Activated T-helper 2 cell treated with anti-CD3 and anti-CD28 coated beads, Interferon-gamma antibody, Interleukin-2, Interleukin-4, amounts not matched to agents 10 μg/mL and 5 μg/mL and 100 μg/mL, durations not matched to agents 14 hours and 24 hours and 36 hours (primary cell): Measurements from ENCODE around the gene FER. TPM values are rescaled to one million over a fixed set of nuclear protein-coding genes. Genes with fewer than 3 reads are reported as not detected.
"Not testable (repeated sequence)": the region's sequence is repeated elsewhere in the genome, so short reads cannot be mapped to it uniquely, and the experiment has no call there.

Source experiments
- DNase-seq: peaks from one replicate; pipeline ENCODE4 v3.0.0; 2021; ENCODE audit warnings: low spot score
- H3K27ac Mint-ChIP-seq: one replicate; pipeline ENCODE4 v1.8.0; 2021; ENCODE audit warnings: mixed read lengths
- H3K27me3 Mint-ChIP-seq: one replicate; pipeline ENCODE4 v1.8.0; 2021; ENCODE audit warnings: low read depth, mixed read lengths
- H3K36me3 Mint-ChIP-seq: one replicate; pipeline ENCODE4 v1.8.0; 2021; ENCODE audit warnings: low read depth, mixed read lengths
- H3K4me1 Mint-ChIP-seq: one replicate; pipeline ENCODE4 v1.8.0; 2021; ENCODE audit warnings: low read depth, mixed read lengths
- H3K4me3 Mint-ChIP-seq: one replicate; pipeline ENCODE4 v1.8.0; 2021; ENCODE audit warnings: low read depth, mild to moderate bottlenecking, moderate library complexity, mixed read lengths
- H3K9me3 Mint-ChIP-seq: one replicate; pipeline ENCODE4 v1.8.0; 2021; ENCODE audit warnings: mixed read lengths
- intact Hi-C: fragments of 100-400 bp; cut with micrococcal nuclease; formaldehyde crosslinking; loops from one replicate; pipeline ENCODE4 v1.15.1; 2023
- total RNA-seq: library from RNA; stranded (reverse); gene quantifications from 2 replicates; pipeline ENCODE4 v1.2.3, GENCODE V29; 2022

FER gene
- total RNA-seq, 1 donor from 2014 or later, result 7.0 TPM

GRCh38 chr5:108974594-108974993, 226.9 kb downstream of the FER start:
- intact Hi-C loops, result no loop called here

DNA sequence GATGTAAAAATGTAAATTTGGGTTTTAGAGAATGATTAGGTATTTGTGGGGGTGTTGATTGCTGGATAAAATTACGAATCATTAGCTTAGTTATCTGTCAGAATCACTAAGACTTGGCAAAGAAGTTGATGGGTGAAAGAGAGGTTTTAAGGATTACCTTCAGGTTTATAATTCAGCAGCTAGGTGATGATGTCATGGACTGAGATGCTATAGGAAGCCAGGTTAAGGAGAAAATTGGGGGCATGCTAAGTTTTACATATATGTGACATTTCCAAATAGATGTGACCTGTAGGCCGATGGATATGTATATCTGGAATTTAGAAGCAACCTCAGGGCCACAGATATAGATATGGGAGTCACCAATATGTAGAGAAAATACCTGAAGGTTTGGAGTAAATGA, 228.0 kb downstream of the FER start:
- H3K27ac Mint-ChIP-seq, result no peak overlapping the region
- no peaks in the 10 kb centered on the region for H3K27me3 Mint-ChIP-seq
- H3K9me3 Mint-ChIP-seq, result no peaks in the 10 kb centered on the region
- no peak overlapping the region for H3K4me3 Mint-ChIP-seq
- DNase-seq, result no peak
- intact Hi-C loops, result no loop called here
- no peaks in the 10 kb centered on the region for H3K36me3 Mint-ChIP-seq
- no peaks in the 10 kb centered on the region for H3K4me1 Mint-ChIP-seq

More at GRCh38 chr5:108974594-108974993, 226.9 kb downstream of the FER start:
- Mint-ChIP-seq H3K9me3 (no peaks in the 10 kb centered on the region), H3K4me3 (no peak overlapping the region), H3K4me1 (no peaks in the 10 kb centered on the region), H3K27me3 (no peaks in the 10 kb centered on the region), H3K36me3 (no peaks in the 10 kb centered on the region), H3K27ac (no peak overlapping the region)
- DNase-seq, result no peak

- Mint-ChIP-seq H3K27me3 (no peaks in the 10 kb centered on the region), H3K27ac (no peak overlapping the region), H3K36me3 (no peaks in the 10 kb centered on the region), H3K9me3 (no peaks in the 10 kb centered on the region), H3K4me3 (no peak overlapping the region), H3K4me1 (no peaks in the 10 kb centered on the region)
- no peak for DNase-seq
- intact Hi-C loops, result no loop called here
Measured at GRCh38 chr5:108983461-108984092, 235.9 kb downstream of the FER start.

GRCh38 chr5:108989761-108990392, 242.2 kb downstream of the FER start:
- Mint-ChIP-seq H3K9me3 (peaks cover 10% of the 10 kb centered on the region), H3K4me1 (no peaks in the 10 kb centered on the region), H3K36me3 (no peaks in the 10 kb centered on the region), H3K4me3 (no peak overlapping the region), H3K27ac (no peak overlapping the region), H3K27me3 (no peaks in the 10 kb centered on the region)
- no peak for DNase-seq
- intact Hi-C loops, result no loop called here

DNA sequence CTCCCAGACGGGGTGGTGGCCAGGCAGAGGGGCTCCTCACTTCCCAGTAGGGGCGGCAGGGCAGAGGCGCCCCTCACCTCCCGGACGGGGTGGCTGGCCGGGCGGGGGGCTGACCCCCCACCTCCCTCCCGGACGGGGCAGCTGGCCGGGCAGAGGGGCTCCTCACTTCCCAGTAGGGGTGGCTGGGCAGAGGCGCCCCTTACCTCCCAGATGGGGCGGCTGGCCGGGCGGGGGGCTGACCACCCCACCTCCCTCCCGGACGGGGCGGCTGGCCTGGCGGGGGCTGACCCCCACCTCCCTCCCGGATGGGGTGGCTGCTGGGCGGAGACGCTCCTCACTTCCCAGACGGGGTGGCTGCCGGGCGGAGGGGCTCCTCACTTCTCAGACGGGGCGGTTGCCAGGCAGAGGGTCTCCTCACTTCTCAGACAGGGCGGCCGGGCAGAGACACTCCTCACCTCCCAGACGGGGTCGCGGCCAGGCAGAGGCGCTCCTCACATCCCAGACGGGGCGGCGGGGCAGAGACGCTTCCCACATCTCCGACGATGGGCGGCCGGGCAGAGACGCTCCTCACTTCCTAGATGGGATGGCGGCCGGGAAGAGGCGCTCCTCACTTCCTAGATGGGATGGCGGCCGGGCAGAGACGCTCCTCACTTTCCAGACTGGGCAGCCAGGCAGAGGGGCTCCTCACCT, 244.8 kb downstream of the FER start:
- H3K36me3 Mint-ChIP-seq, H3K27ac Mint-ChIP-seq, intact Hi-C loops: not testable (repeated sequence)

GRCh38 chr5:108993440-108993839, 245.7 kb downstream of the FER start:
- intact Hi-C loops, H3K27ac Mint-ChIP-seq, DNase-seq, H3K27me3 Mint-ChIP-seq, H3K4me3 Mint-ChIP-seq, H3K4me1 Mint-ChIP-seq, H3K36me3 Mint-ChIP-seq: not testable (repeated sequence)
- H3K9me3 Mint-ChIP-seq, result peaks cover 15% of the 10 kb centered on the region

More for the DNA sequence above, 244.8 kb downstream of the FER start:
- peaks cover 15% of the 10 kb centered on the region for H3K9me3 Mint-ChIP-seq
- H3K4me3 Mint-ChIP-seq, H3K4me1 Mint-ChIP-seq, DNase-seq, H3K27me3 Mint-ChIP-seq: not testable (repeated sequence)

- H3K36me3 Mint-ChIP-seq, result no peaks in the 10 kb centered on the region
- H3K4me3 Mint-ChIP-seq, result no peak overlapping the region
- H3K27me3 Mint-ChIP-seq, result no peaks in the 10 kb centered on the region
- intact Hi-C loops, result no loop called here
- no peak overlapping the region for H3K27ac Mint-ChIP-seq
- DNase-seq, result no peak
- peaks cover 15% of the 10 kb centered on the region for H3K9me3 Mint-ChIP-seq
- H3K4me1 Mint-ChIP-seq, result no peaks in the 10 kb centered on the region
Measured at GRCh38 chr5:108997720-108998119, 250.0 kb downstream of the FER start.

DNA sequence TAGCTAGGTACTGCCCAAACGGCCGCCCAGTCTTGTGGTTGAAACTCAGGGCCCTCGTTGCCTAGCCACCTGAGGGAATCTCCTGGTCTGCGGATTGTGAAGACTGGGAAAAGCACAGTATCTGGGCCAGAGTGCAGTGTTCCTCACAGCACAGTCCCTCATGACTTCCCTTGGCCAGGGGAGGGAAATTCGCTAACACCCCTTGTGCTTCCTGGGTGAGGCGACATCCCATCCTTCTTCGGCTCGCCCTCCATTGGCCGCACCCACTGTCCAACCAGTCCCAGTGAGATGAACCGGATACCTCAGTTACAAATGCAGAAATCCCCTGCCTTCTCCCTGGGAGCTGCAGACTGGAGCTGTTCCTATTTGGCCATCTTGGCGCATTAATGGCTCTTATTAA, 250.5 kb downstream of the FER start:
- Mint-ChIP-seq H3K27me3 (no peaks in the 10 kb centered on the region), H3K9me3 (peaks cover 15% of the 10 kb centered on the region), H3K27ac (no peak overlapping the region), H3K36me3 (no peaks in the 10 kb centered on the region), H3K4me3 (no peak overlapping the region), H3K4me1 (no peaks in the 10 kb centered on the region)
- intact Hi-C loops, result no loop called here
- no peak for DNase-seq

DNA sequence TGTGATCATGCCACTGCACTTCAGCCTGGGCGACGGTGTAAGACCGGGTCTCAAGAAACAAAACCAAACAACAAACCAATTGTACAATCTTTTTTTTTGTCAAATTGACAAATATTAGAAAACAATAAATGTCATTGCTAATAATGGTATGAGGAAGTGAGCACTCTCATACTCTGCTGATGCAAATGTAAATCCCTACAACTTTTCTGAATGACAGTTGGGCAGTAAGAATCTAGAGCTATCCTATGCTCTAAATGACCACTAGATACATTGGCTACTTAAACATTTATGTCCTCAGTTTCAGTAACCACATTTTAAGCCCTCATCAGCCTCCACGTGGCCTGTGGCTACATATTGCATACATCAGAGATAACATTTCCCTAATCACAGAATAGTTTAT, 256.2 kb downstream of the FER start:
- H3K9me3 Mint-ChIP-seq, result no peaks in the 10 kb centered on the region
- no peak overlapping the region for H3K4me3 Mint-ChIP-seq
- intact Hi-C loops, result no loop called here
- no peak overlapping the region for H3K27ac Mint-ChIP-seq
- H3K27me3 Mint-ChIP-seq, result no peaks in the 10 kb centered on the region
- no peaks in the 10 kb centered on the region for H3K4me1 Mint-ChIP-seq
- no peaks in the 10 kb centered on the region for H3K36me3 Mint-ChIP-seq
- no peak for DNase-seq

GRCh38 chr5:109005297-109006009, 257.8 kb downstream of the FER start:
- Mint-ChIP-seq H3K4me3 (no peak overlapping the region), H3K9me3 (no peaks in the 10 kb centered on the region), H3K4me1 (no peaks in the 10 kb centered on the region), H3K27me3 (no peaks in the 10 kb centered on the region), H3K36me3 (no peaks in the 10 kb centered on the region), H3K27ac (no peak overlapping the region)
- no peak for DNase-seq
- intact Hi-C loops, result no loop called here

- Mint-ChIP-seq H3K4me1 (no peaks in the 10 kb centered on the region), H3K36me3 (no peaks in the 10 kb centered on the region), H3K9me3 (no peaks in the 10 kb centered on the region), H3K4me3 (no peak overlapping the region), H3K27me3 (no peaks in the 10 kb centered on the region), H3K27ac (no peak overlapping the region)
- no peak for DNase-seq
- intact Hi-C loops, result no loop called here
Measured at GRCh38 chr5:109006129-109006528, 258.4 kb downstream of the FER start.

GRCh38 chr5:109016300-109016699, 268.6 kb downstream of the FER start:
- Mint-ChIP-seq H3K9me3 (no peaks in the 10 kb centered on the region), H3K36me3 (no peaks in the 10 kb centered on the region), H3K4me3 (no peak overlapping the region), H3K4me1 (peaks cover 2% of the 10 kb centered on the region), H3K27me3 (no peaks in the 10 kb centered on the region), H3K27ac (no peak overlapping the region)
- no peak for DNase-seq
- intact Hi-C loops, result no loop called here

GRCh38 chr5:109022056-109022455, 274.4 kb downstream of the FER start:
- H3K27me3 Mint-ChIP-seq, result no peaks in the 10 kb centered on the region
- H3K4me1 Mint-ChIP-seq, result no peaks in the 10 kb centered on the region
- DNase-seq, result no peak
- no peak overlapping the region for H3K4me3 Mint-ChIP-seq
- no peak overlapping the region for H3K27ac Mint-ChIP-seq
- intact Hi-C loops, result no loop called here
- no peaks in the 10 kb centered on the region for H3K36me3 Mint-ChIP-seq
- H3K9me3 Mint-ChIP-seq, result no peaks in the 10 kb centered on the region
